ENCODE data around the gene KIF26B. TPM values are rescaled to one million over a fixed set of nuclear protein-coding genes. Genes with fewer than 3 reads are reported as not detected.

Gene KIF26B
- total and polyA plus RNA-seq, 10 of the 15 experiments (the other 5 are each of a cell fraction or from before 2014, with no cell fraction given), result 0.35 to 11.6 (median 2.2) TPM

DNA sequence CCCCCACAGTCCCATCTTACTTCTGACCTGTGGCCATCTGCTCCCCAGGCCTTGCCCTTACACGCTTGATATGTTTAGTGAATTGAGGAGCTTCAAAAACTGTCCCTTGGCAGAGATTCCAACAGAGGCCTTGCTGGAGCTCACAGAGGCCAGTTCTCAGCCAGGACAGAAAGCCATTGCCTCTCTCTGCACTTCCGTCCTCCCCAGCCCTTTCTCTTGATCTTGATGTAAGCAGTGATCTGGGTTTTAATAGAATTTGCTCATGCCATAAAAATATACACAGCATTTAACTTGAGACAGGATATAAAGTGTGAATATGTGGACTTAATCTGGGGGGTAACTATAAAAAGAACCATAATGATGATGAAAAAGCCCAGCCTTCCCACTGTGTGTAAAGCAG is 453.5 kb downstream of the KIF26B start:
- WGBS (ENCODE audit: insufficient coverage, insufficient replicate concordance, low lambda C conversion rate, missing lambda C conversion rate), result 39% methylated on average over 2 of the region's 2 CpGs
- Histone ChIP-seq H2AFZ (ENCODE audit: control insufficient read depth, low read depth, low read length) (no peak overlapping the region), H3K9me3 (replicated peaks; ENCODE audit: control insufficient read depth, insufficient read depth, low read length) (no peaks in the 10 kb centered on the region), H4K20me1 (ENCODE audit: control insufficient read depth, insufficient read depth) (no peaks in the 10 kb centered on the region), H3K4me1 (ENCODE audit: control insufficient read depth, insufficient read depth, low read length) (no peaks in the 10 kb centered on the region), H3K9ac (ENCODE audit: control insufficient read depth, insufficient read depth, low read length) (no peak overlapping the region), H3K36me3 (ENCODE audit: control insufficient read depth in 2 of 2, insufficient read depth in 2 of 2, low read length in 1 of 2) (no peaks in the 10 kb centered on the region), H3K4me3 (no peak overlapping the region), H3K4me2 (ENCODE audit: control insufficient read depth, insufficient read depth) (no peak overlapping the region), H3K79me2 (ENCODE audit: control insufficient read depth, insufficient read depth, low read length) (no peaks in the 10 kb centered on the region), H3K27me3 (replicated peaks in 1 of 2; ENCODE audit: control insufficient read depth in 2 of 2, insufficient read depth in 2 of 2, low read length in 1 of 2) (no peaks in the 10 kb centered on the region; a peak in 2 of 4 replicates), H3K27ac (ENCODE audit: control insufficient read depth, insufficient read depth) (no peak overlapping the region)
- FAIRE-seq (no peak), ATAC-seq (no peak), DNase-seq (ENCODE audit: low read depth, low spot score) (no peak)
- no TSS peak for BruUV-seq (replicated peaks)
- RAD21 ChIA-PET (ENCODE audit: unreplicated experiment), result no interaction called here
- CTCF ChIA-PET, result no interaction called here
- no peak for TF ChIP-seq ZSCAN29 (IDR thresholded peaks at IDR 0.05)
- TF ChIP-seq CEBPZ (IDR thresholded peaks at IDR 0.05; ENCODE audit: low read depth, low read length), result no peak
- TF ChIP-seq BRCA1 (IDR thresholded peaks at IDR 0.05; ENCODE audit: low read depth, low read length), result no peak
- TF ChIP-seq TCF7 (IDR thresholded peaks at IDR 0.05; ENCODE audit: borderline replicate concordance), result no peak
- in situ Hi-C loops (cut with MboI) (no loop called here), intact Hi-C loops (cut with micrococcal nuclease; ENCODE audit: unreplicated experiment) (no loop called here)
- SMC1A ChIA-PET (ENCODE audit: uncharacterized antibody, unreplicated experiment), result no interaction called here
- POLR2A ChIA-PET, result no interaction called here
